ENCODE measurements around the gene METTL24.

DNA sequence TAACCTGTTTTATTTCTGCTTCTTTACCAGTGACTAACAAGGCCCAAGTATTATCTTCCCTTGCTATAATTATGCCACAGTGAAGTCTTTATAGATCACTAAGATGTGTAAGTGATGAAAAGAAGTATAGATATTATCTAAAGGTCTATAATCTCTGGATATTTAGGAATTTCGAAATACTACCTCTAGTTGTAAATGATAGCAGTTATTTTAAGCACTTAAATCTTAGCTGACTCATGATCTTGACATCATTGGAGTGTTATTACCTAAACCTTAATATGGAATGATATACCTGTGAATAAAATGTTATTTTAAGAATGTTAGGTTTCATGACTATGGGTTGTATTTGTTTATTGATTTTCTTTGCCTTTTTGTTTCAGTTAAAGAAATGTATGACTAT, 146.4 kb downstream of the METTL24 start:
- TF ChIP-seq, protein P1, sequence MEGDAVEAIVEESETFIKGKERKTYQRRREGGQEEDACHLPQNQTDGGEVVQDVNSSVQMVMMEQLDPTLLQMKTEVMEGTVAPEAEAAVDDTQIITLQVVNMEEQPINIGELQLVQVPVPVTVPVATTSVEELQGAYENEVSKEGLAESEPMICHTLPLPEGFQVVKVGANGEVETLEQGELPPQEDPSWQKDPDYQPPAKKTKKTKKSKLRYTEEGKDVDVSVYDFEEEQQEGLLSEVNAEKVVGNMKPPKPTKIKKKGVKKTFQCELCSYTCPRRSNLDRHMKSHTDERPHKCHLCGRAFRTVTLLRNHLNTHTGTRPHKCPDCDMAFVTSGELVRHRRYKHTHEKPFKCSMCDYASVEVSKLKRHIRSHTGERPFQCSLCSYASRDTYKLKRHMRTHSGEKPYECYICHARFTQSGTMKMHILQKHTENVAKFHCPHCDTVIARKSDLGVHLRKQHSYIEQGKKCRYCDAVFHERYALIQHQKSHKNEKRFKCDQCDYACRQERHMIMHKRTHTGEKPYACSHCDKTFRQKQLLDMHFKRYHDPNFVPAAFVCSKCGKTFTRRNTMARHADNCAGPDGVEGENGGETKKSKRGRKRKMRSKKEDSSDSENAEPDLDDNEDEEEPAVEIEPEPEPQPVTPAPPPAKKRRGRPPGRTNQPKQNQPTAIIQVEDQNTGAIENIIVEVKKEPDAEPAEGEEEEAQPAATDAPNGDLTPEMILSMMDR (conservative IDR thresholded peaks at IDR 0.05) = no peak
- TF ChIP-seq EZH2 (IDR thresholded peaks at IDR 0.05; ENCODE audit: low read depth) = no peak

Measured in PC-9 (cell line).